K562 (cell line): ENCODE data around the gene ABCB9.

Experiments used
- NRF1 ChIP-seq, 2 experiments: fragments of 450-650 bp; IDR thresholded peaks in 1 of 2; conservative IDR thresholded peaks in 1 of 2; 2 replicates each; pipeline ENCODE4 v1.6.1; 2014; ENCODE audit warnings: mild to moderate bottlenecking in 2 of 2
- TCF7L2 ChIP-seq: fragments of 150-350 bp; IDR thresholded peaks from 2 replicates; pipeline ENCODE4 v1.6.1; 2016; ENCODE audit warnings: low read depth, mild to moderate bottlenecking, low read length, moderate library complexity
- TF ChIP-seq, protein P1 (sequence below), 3 experiments: IDR thresholded peaks in 2 of 3; conservative IDR thresholded peaks in 1 of 3; 2 replicates each; pipeline ENCODE4 v1.5.1; 2011 to 2012; ENCODE audit warnings: low read length in 3 of 3, mild to moderate bottlenecking in 3 of 3, control low read depth in 2 of 3, improper control_type of control experiment in 1 of 3, inconsistent platforms in 1 of 3, low read depth in 1 of 3, mixed read lengths in 1 of 3, moderate library complexity in 1 of 3; ENCODE audit not compliant: insufficient read depth in 2 of 3

DNA sequence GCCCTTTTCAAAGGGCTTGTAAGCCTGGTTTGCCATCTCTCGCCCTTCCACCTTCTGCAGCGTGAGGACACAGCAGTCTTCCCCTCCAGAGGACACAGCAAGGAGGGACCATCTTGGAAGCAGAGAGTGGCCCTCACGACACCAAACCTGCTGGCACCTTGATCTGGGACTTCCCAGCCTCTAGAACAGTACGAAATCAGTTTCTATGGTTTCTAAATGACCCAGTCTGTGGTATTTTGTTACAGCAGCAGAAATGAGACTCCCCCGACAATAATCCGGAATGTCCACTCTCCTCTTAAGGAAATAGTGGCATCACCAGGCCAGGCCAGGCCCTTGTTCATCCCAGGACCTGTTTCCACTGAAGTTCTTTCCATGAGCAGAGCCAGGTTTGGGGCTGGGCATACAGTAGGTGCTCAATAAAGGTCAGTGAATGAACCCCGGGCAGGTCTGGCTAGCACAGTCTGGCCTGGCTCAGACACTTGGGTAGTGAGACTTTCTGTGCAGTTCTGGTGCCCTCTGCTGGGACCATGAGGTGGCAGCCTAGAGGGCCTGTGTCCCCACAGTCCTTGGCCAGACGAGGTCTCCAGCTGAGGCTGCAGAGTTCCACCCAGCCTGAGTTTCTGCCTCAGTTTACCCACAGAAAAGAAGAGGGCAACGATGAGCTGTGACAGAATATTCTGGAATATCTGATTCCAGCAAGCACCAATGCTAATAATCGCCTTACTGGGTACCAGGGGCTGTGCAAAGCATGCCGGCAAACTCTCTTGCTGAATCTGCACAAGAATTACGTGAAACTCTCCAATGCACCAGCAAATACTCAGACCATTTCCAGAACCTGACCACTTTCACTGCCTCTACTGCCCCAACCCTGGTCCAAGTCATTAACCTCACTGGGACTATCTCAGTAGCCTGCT lies 14.0 kb downstream of the ABCB9 start:
- TF ChIP-seq TCF7L2 (no peak), NRF1 (conservative IDR thresholded peaks at IDR 0.05 in 1 of 2, IDR thresholded peaks at IDR 0.05 in 1 of 2) (no peak)
- TF ChIP-seq, protein P1, sequence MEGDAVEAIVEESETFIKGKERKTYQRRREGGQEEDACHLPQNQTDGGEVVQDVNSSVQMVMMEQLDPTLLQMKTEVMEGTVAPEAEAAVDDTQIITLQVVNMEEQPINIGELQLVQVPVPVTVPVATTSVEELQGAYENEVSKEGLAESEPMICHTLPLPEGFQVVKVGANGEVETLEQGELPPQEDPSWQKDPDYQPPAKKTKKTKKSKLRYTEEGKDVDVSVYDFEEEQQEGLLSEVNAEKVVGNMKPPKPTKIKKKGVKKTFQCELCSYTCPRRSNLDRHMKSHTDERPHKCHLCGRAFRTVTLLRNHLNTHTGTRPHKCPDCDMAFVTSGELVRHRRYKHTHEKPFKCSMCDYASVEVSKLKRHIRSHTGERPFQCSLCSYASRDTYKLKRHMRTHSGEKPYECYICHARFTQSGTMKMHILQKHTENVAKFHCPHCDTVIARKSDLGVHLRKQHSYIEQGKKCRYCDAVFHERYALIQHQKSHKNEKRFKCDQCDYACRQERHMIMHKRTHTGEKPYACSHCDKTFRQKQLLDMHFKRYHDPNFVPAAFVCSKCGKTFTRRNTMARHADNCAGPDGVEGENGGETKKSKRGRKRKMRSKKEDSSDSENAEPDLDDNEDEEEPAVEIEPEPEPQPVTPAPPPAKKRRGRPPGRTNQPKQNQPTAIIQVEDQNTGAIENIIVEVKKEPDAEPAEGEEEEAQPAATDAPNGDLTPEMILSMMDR (IDR thresholded peaks at IDR 0.05 in 2 of 3, conservative IDR thresholded peaks at IDR 0.05 in 1 of 3; ENCODE audit: insufficient read depth in 2 of 3, low read depth in 1 of 3, low read length in 3 of 3) = peak; percentile 91 to 95 (median 95)
